ENCODE data around the gene SLC15A1.

Gene SLC15A1

GRCh38 chr13:98690348-98691022, 62.0 kb downstream of the SLC15A1 start:
- WGBS: 85% methylated on average over 15 of the region's 15 CpGs
- Histone ChIP-seq H3K4me3 (ENCODE audit: low read length) (no peak overlapping the region), H3K27ac (ENCODE audit: low read depth, low read length) (no peak overlapping the region)

GRCh38 chr13:98689347-98689968, 63.0 kb downstream of the SLC15A1 start:
- no peaks in the 10 kb centered on the region for H3K27me3 ChIP-seq (ENCODE audit: insufficient read depth, low read length)
- H3K36me3 ChIP-seq (ENCODE audit: insufficient read depth, low read length): no peaks in the 10 kb centered on the region
- H3K4me1 ChIP-seq (ENCODE audit: insufficient read depth, low read length): peaks cover 27% of the 10 kb centered on the region
- no peak overlapping the region for H3K27ac ChIP-seq (ENCODE audit: low read depth, low read length)
- H3K9ac ChIP-seq (ENCODE audit: low read depth, low read length): no peak overlapping the region
- no peaks in the 10 kb centered on the region for H3K9me3 ChIP-seq (ENCODE audit: insufficient read depth, low read depth, low read length)
- no peak overlapping the region for H3K4me3 ChIP-seq (ENCODE audit: low read length)
- WGBS: 92% methylated on average over 6 of the region's 6 CpGs

More at GRCh38 chr13:98690348-98691022, 62.0 kb downstream of the SLC15A1 start:
- Histone ChIP-seq H3K27me3 (ENCODE audit: insufficient read depth, low read length) (no peaks in the 10 kb centered on the region), H3K9me3 (ENCODE audit: insufficient read depth, low read depth, low read length) (no peaks in the 10 kb centered on the region), H3K9ac (ENCODE audit: low read depth, low read length) (no peak overlapping the region), H3K36me3 (ENCODE audit: insufficient read depth, low read length) (no peaks in the 10 kb centered on the region), H3K4me1 (ENCODE audit: insufficient read depth, low read length) (peaks cover 27% of the 10 kb centered on the region)

GRCh38 chr13:98688373-98688772, 64.1 kb downstream of the SLC15A1 start:
- H3K4me1 ChIP-seq (ENCODE audit: insufficient read depth, low read length): peaks cover 23% of the 10 kb centered on the region
- H3K27me3 ChIP-seq (ENCODE audit: insufficient read depth, low read length): no peaks in the 10 kb centered on the region
- WGBS: 8% methylated on average over 1 of the region's 2 CpGs
- no peaks in the 10 kb centered on the region for H3K36me3 ChIP-seq (ENCODE audit: insufficient read depth, low read length)
- no peak overlapping the region for H3K4me3 ChIP-seq (ENCODE audit: low read length)
- no peak overlapping the region for H3K9ac ChIP-seq (ENCODE audit: low read depth, low read length)
- H3K27ac ChIP-seq (ENCODE audit: low read depth, low read length): peak overlapping the region; percentile 34; the same call in 1 of the 2 replicates
- H3K9me3 ChIP-seq (ENCODE audit: insufficient read depth, low read depth, low read length): no peaks in the 10 kb centered on the region

- 81% methylated on average over 5 of the region's 5 CpGs for WGBS
- Histone ChIP-seq H3K27me3 (ENCODE audit: insufficient read depth, low read length) (no peaks in the 10 kb centered on the region; the same call in 1 of the 2 replicates), H3K27ac (ENCODE audit: low read depth, low read length) (no peak overlapping the region), H3K4me1 (ENCODE audit: insufficient read depth, low read length) (peaks cover 22% of the 10 kb centered on the region), H3K9ac (ENCODE audit: low read depth, low read length) (no peak overlapping the region), H3K4me3 (ENCODE audit: low read length) (no peak overlapping the region), H3K9me3 (ENCODE audit: insufficient read depth, low read depth, low read length) (no peaks in the 10 kb centered on the region), H3K36me3 (ENCODE audit: insufficient read depth, low read length) (no peaks in the 10 kb centered on the region)
These were observed 65.2 kb downstream of the SLC15A1 start for GRCh38 chr13:98687319-98687718.

- Histone ChIP-seq H3K27ac (ENCODE audit: low read depth, low read length) (no peak overlapping the region), H3K36me3 (ENCODE audit: insufficient read depth, low read length) (no peaks in the 10 kb centered on the region), H3K9ac (ENCODE audit: low read depth, low read length) (no peak overlapping the region), H3K4me1 (ENCODE audit: insufficient read depth, low read length) (peaks cover 22% of the 10 kb centered on the region), H3K4me3 (ENCODE audit: low read length) (no peak overlapping the region), H3K27me3 (ENCODE audit: insufficient read depth, low read length) (no peaks in the 10 kb centered on the region; the same call in 1 of the 2 replicates), H3K9me3 (ENCODE audit: insufficient read depth, low read depth, low read length) (no peaks in the 10 kb centered on the region)
- WGBS: 90% methylated on average over 9 of the region's 9 CpGs
These were observed 66.2 kb downstream of the SLC15A1 start for GRCh38 chr13:98686270-98686669.

- Histone ChIP-seq H3K9ac (ENCODE audit: low read depth, low read length) (no peak overlapping the region), H3K27ac (ENCODE audit: low read depth, low read length) (no peak overlapping the region), H3K9me3 (ENCODE audit: insufficient read depth, low read depth, low read length) (no peaks in the 10 kb centered on the region), H3K36me3 (ENCODE audit: insufficient read depth, low read length) (no peaks in the 10 kb centered on the region), H3K4me1 (ENCODE audit: insufficient read depth, low read length) (peaks cover 22% of the 10 kb centered on the region), H3K4me3 (ENCODE audit: low read length) (no peak overlapping the region), H3K27me3 (ENCODE audit: insufficient read depth, low read length) (no peaks in the 10 kb centered on the region; the same call in 1 of the 2 replicates)
- WGBS: 79% methylated on average over 2 of the region's 2 CpGs
These were observed 67.3 kb downstream of the SLC15A1 start for GRCh38 chr13:98685146-98685545.

GRCh38 chr13:98681049-98681448, 71.4 kb downstream of the SLC15A1 start:
- no peaks in the 10 kb centered on the region for H3K9me3 ChIP-seq (ENCODE audit: insufficient read depth, low read depth, low read length)
- no peak overlapping the region for H3K9ac ChIP-seq (ENCODE audit: low read depth, low read length)
- H3K36me3 ChIP-seq (ENCODE audit: insufficient read depth, low read length): no peaks in the 10 kb centered on the region
- 100% methylated on average over 3 of the region's 3 CpGs for WGBS
- no peak overlapping the region for H3K27ac ChIP-seq (ENCODE audit: low read depth, low read length)
- no peaks in the 10 kb centered on the region; the same call in 1 of the 2 replicates for H3K27me3 ChIP-seq (ENCODE audit: insufficient read depth, low read length)
- no peak overlapping the region for H3K4me3 ChIP-seq (ENCODE audit: low read length)
- H3K4me1 ChIP-seq (ENCODE audit: insufficient read depth, low read length): 0 out of 2 replicates have a peak, but pooled peaks cover 5% of the 10 kb centered on the region

- Histone ChIP-seq H3K9ac (ENCODE audit: low read depth, low read length) (no peak overlapping the region), H3K27me3 (ENCODE audit: insufficient read depth, low read length) (no peaks in the 10 kb centered on the region; the same call in 1 of the 2 replicates), H3K4me1 (ENCODE audit: insufficient read depth, low read length) (0 out of 2 replicates have a peak, but pooled peaks cover 3% of the 10 kb centered on the region), H3K36me3 (ENCODE audit: insufficient read depth, low read length) (no peaks in the 10 kb centered on the region), H3K27ac (ENCODE audit: low read depth, low read length) (no peak overlapping the region), H3K4me3 (ENCODE audit: low read length) (no peak overlapping the region), H3K9me3 (ENCODE audit: insufficient read depth, low read depth, low read length) (no peaks in the 10 kb centered on the region)
- 91% methylated on average over 8 of the region's 8 CpGs for WGBS
These were observed 73.7 kb downstream of the SLC15A1 start for GRCh38 chr13:98678741-98679140.

GRCh38 chr13:98677398-98677797, 75.1 kb downstream of the SLC15A1 start:
- 87% methylated on average over 13 of the region's 13 CpGs for WGBS
- Histone ChIP-seq H3K9me3 (ENCODE audit: insufficient read depth, low read depth, low read length) (no peaks in the 10 kb centered on the region), H3K4me1 (ENCODE audit: insufficient read depth, low read length) (0 out of 2 replicates have a peak, but pooled peaks cover 3% of the 10 kb centered on the region)

GRCh38 chr13:98676239-98676638, 76.2 kb downstream of the SLC15A1 start:
- WGBS: 93% methylated on average over 13 of the region's 13 CpGs
- no peaks in the 10 kb centered on the region for H3K9me3 ChIP-seq (ENCODE audit: insufficient read depth, low read depth, low read length)

More at GRCh38 chr13:98677398-98677797, 75.1 kb downstream of the SLC15A1 start:
- no peak overlapping the region for H3K4me3 ChIP-seq (ENCODE audit: low read length)
- H3K36me3 ChIP-seq (ENCODE audit: insufficient read depth, low read length): no peaks in the 10 kb centered on the region
- no peaks in the 10 kb centered on the region for H3K27me3 ChIP-seq (ENCODE audit: insufficient read depth, low read length)
- no peak overlapping the region for H3K27ac ChIP-seq (ENCODE audit: low read depth, low read length)
- H3K9ac ChIP-seq (ENCODE audit: low read depth, low read length): no peak overlapping the region

GRCh38 chr13:98675837-98676236, 76.6 kb downstream of the SLC15A1 start:
- Histone ChIP-seq H3K4me1 (ENCODE audit: insufficient read depth, low read length) (0 out of 2 replicates have a peak, but pooled peaks cover 3% of the 10 kb centered on the region), H3K27ac (ENCODE audit: low read depth, low read length) (no peak overlapping the region), H3K9ac (ENCODE audit: low read depth, low read length) (no peak overlapping the region), H3K9me3 (ENCODE audit: insufficient read depth, low read depth, low read length) (no peaks in the 10 kb centered on the region), H3K4me3 (ENCODE audit: low read length) (no peak overlapping the region), H3K27me3 (ENCODE audit: insufficient read depth, low read length) (no peaks in the 10 kb centered on the region), H3K36me3 (ENCODE audit: insufficient read depth, low read length) (no peaks in the 10 kb centered on the region)
- 79% methylated on average over 16 of the region's 16 CpGs for WGBS

More at GRCh38 chr13:98676239-98676638, 76.2 kb downstream of the SLC15A1 start:
- Histone ChIP-seq H3K27ac (ENCODE audit: low read depth, low read length) (no peak overlapping the region), H3K4me1 (ENCODE audit: insufficient read depth, low read length) (0 out of 2 replicates have a peak, but pooled peaks cover 3% of the 10 kb centered on the region), H3K27me3 (ENCODE audit: insufficient read depth, low read length) (no peaks in the 10 kb centered on the region), H3K9ac (ENCODE audit: low read depth, low read length) (no peak overlapping the region), H3K36me3 (ENCODE audit: insufficient read depth, low read length) (no peaks in the 10 kb centered on the region), H3K4me3 (ENCODE audit: low read length) (no peak overlapping the region)

All from HUES64 (cell line).